GM18508 (cell line): ENCODE results near the gene DVL2.
"Not testable (repeated sequence)": the region's sequence is repeated elsewhere in the genome, so short reads cannot be mapped to it uniquely, and the experiment has no call there.

Experiments
- ATAC-seq: cut with Tn5 transposase; IDR thresholded peaks from one replicate; pipeline ENCODE4 v1.9.1; 2021; ENCODE audit warnings: moderate number of reproducible peaks; ENCODE audit not compliant: insufficient read depth, unreplicated experiment

Gene DVL2

DNA sequence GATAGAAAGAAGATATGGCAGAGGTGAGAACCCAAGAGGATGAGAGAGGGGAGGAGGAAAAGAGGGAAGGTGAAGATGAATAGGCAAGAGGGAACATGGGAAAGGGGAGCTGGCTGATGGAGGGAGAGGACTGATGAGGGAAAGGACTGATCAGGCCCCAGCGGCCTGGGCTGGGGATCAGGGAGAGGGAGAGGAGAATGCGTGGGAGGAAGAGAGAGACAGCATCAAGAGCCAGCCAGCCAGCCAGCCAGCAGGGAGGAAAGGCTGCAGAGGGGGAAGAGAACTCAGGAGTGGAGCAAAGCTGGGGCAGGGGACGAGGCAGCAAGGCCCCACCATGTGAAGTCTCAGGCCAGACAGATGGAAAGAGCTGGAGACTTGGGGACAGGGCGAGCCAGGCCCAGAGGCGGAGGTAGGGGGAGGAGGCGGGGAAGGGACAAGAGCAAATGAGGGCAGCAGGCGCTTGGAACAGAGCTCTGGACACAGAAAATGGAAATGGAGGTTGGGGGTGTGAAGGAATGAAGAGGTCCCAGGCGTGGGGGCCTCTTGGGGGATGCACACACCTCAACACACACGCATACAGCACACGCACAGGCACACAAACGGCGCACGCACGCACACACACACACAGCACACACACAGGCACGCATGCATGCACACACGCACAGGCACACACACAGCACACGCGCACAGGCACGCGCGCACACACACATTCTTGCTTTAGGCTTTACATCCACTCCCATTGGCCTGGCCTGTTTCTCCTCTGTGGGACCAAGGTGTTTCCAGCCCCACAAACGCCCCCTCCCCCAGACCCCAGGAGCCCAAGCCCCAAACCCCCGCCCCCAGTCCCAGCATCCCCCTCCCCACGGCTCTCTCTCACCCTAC lies 27.0 kb downstream of the DVL2 start:
- no peak for ATAC-seq

DNA sequence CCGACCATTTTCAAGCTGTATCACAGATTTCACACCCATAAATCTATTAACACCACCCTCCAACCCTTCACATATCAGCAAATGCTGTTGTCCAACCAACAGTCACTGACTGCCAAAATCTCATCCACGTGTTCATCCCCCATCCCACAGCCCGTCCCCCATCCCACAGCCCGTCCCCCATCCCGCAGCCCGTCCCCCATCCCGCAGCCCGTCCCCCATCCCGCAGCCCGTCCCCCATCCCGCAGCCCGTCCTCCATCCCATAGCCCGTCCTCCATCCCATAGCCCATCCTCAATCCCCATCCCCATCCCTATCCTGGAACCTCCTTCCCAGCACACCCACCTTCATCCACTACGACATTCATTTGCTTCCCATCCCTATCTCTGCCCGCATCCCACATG lies 28.8 kb downstream of the DVL2 start:
- no peak for ATAC-seq

DNA sequence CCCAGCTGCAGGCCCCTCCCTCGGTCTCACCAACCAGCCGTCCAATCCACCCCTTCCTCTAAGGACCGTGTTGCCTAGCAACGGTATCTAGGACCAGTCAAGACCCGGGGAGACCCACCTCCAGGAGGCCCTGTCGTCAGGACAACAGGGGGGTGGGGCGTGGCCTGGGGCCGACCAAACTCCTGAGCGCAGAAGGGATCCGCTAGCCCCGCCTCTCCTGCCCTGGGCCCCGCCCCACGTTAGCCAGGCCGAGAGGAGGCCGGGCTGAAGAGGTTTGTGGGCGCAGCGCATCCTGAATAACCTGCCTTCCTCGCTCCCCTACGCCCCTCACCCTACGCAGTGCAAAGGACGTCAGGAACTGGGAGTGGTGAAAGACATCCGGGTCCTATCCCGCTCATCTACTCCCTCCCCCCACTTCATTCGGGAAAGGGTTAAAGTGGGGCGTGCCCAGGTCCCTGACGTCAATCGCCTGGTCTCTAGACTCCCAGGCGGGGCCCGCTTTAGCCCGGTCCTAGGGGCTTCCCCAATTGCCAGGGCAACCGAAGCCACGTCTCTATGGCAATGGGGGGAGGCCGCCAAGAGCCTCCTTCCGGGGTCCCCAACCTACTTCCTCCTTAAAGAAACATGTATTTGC lies 29.4 kb downstream of the DVL2 start:
- ATAC-seq, result no peak

GRCh38 chr17:7204336-7204735 lies 30.0 kb downstream of the DVL2 start:
- no peak for ATAC-seq

DNA sequence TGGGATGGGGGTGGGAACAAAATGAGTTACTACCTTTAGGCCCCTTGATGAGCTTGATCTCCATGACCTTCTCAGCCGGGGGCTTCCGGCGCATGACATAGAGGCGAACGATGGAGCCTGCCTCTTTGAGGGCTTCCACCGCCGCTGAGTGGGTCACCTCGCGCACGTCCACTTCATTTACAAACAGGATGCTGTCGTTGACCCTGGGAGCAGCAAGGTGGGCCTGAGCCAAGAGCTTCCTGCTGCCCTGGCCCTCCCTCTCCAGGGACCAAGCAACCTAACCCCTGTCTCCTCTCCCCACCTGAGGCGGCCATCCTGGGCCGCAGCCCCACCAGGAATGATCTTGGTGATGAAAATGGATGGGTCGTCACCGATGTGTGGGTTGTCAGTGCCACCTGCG lies 30.9 kb downstream of the DVL2 start:
- ATAC-seq, result no peak

GRCh38 chr17:7196651-7197401 lies 37.5 kb downstream of the DVL2 start:
- no peak for ATAC-seq

GRCh38 chr17:7195971-7196370 lies 38.3 kb downstream of the DVL2 start:
- ATAC-seq, result no peak

GRCh38 chr17:7192271-7192937 lies 41.9 kb downstream of the DVL2 start:
- ATAC-seq, result no peak

DNA sequence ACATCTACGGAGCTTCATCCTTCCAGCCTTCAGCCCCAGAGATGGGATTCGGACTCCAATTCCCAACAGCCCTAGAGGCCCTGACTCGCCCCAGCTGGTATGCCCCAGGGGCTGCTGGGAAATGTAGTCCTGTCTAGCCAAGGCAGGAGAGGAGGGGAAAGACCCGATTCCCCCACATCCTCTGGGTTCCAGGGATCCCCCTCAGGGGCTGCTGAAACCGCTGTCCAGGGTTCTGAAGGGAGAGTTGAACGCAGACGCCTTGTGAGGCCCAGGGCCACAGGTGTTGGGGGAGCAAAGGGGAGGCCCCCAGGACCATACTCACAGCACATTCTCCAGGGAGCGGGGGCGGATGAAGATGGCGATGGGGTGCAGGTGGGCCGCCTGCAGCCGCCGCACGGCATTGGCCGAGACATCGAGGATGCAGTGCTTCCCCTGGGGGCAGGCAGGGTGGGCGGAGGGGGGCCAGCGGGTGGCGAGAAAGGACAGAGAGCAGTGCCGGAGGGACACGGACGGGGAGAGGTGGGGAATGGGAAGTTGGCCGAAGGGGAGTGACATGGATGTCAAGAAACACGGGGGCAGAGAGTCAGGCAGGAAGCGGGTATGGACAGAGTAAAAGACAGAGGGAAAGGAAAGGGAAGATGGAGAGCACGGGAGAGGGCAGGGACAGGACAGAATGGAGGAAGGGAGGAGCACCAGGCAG lies 42.6 kb downstream of the DVL2 start:
- ATAC-seq, result no peak

GRCh38 chr17:7191069-7191468 lies 43.2 kb downstream of the DVL2 start:
- ATAC-seq, result no peak

GRCh38 chr17:7190276-7190917 lies 43.9 kb downstream of the DVL2 start:
- ATAC-seq, result no peak

DNA sequence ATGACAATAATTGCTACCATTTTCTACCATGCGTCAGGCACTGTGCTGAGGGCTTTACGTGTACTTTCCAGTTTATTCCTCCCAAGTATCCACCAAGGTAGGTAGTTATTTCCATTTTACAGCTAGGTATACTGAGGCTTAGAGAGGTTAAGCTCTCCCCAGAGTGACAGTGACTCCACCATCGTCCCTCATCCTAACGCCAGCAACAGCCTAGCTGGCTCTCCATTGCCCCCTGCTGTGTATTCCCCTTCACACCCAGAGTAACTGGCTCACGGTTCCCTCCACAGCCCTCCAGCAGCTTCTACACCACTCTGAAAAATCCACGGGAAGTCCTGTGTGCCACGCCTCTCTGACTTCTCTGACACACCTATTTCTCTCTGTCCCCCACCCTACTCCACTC lies 48.1 kb downstream of the DVL2 start:
- ATAC-seq, result no peak

GRCh38 chr17:7184647-7185046 lies 49.7 kb downstream of the DVL2 start:
- no peak for ATAC-seq

DNA sequence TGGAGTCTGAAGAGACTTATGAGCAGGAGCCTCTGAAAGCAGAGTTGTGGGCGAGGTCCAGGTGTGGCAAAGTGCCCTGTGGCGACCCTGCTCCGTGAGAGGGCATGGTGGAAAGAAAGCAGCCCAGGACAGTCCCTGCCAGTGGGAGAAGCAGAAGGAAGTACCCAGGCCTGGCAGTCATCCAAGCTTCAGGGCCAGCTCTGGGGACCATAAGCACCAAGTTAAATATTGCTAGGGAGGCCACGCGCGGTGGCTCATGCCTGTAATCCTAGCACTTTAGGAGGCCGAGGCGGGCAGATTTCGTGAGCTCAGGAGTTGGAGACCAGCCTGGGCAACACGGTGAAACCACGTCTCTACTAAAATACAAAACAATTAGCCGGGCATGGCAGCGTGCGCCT lies 50.2 kb downstream of the DVL2 start:
- ATAC-seq, result no peak

GRCh38 chr17:7183433-7184090 lies 50.8 kb downstream of the DVL2 start:
- ATAC-seq, result no peak

DNA sequence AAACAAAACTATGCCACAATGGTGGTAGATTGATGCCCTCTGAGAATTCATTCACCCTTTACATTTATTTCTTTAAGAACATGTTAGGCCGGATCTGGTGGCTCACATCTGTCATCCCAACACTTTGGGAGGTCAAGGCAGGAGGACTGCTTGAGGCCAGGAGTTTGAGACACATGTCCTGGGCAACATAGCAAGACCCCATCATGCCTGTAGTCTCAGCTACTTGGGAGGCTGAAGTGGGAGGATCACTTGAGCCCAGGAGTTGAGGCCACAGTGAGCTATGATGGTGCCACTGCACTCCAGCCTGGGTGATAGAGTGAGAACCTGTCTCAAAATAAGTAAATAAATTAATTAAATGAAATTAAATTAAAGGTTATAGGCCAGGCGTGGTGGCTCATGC lies 52.2 kb downstream of the DVL2 start:
- ATAC-seq, result not testable (repeated sequence)

DNA sequence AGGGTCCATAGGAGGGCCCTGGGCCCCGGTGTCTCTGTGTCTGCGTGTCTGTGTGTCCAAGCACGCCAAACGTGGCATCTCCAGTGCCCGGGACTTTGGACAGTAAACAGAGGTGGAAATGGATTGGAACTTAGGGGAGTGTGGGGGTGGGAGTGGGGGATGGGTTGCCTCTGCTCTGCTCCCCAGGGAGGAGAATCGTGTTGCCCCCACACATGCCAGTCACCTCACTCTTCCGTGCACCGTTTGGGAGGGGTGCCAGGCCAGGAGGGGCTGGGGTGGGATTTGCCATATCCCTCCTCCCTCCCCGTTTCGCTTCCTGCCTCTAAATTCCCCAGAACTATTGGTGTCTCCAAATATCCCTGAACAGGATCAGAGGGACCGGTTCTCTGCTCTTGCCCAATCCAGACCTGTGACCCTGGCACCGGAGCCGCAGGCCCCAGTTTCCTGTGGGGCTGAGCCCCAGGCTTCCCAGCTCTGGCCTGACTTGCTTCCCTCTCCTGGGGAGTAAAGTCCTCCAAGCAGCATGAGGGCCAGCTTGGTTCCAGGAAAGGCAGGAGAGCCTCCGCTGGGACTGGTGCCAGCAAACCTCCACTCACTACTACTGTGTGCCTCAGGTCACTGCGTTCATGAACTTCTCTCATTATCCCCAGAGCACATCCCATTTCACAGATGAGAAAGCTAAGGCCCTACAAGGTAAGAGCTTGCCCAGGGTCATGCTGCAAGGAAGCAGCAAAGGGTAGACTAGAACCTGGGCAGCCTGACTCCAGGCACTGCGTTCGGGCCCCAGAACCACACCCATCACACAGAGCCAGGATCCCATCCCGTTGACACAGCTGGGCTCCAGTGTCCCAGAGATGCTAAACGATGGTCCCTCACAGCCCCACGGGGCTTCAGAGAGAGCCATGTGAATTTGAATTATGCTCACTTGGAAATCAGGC lies 54.7 kb downstream of the DVL2 start, which contains the start of gene ASGR1:
TSS of gene ASGR1 (minus strand) at position 54 of the 938 bp plus-strand sequence. CDS start 807 bp downstream, outside the sequence.
- no peak for ATAC-seq

- ATAC-seq, result no peak
Measured at GRCh38 chr17:7178973-7179316, 55.4 kb downstream of the DVL2 start.
